SK-N-SH (cell line): ENCODE results near the gene STAB1. TPM values are rescaled to one million over a fixed set of nuclear protein-coding genes. Genes with fewer than 3 reads are reported as not detected.

Experiments
- CTCF ChIA-PET: fragments of 300-600, 350-600 bp; formaldehyde crosslinking; extraction: SDS; loops from one replicate; lab custom pipeline; 2021; lab: Yijun Ruan, JAX
- POLR2A ChIA-PET: fragments of 350-600 bp; sonication (Branson Sonifier 250); formaldehyde crosslinking; extraction: SDS; loops from one replicate; lab custom pipeline; 2020; ENCODE audit warnings: antibody characterized with exemption, inconsistent platforms; lab: Yijun Ruan, JAX
- DNase-seq: peaks from one replicate; pipeline ENCODE4 v3.0.0; 2012
- H2AFZ ChIP-seq: fragments of 200-600 bp; sonication (generic); 2 replicates; pipeline ENCODE4 v1.8.1; 2016; ENCODE audit warnings: antibody characterized with exemption, mild to moderate bottlenecking, low read depth
- H3F3A ChIP-seq: fragments of 200-600 bp; sonication (generic); replicated peaks from 2 replicates; pipeline ENCODE3; 2016; ENCODE audit warnings: antibody characterized with exemption, mild to moderate bottlenecking; ENCODE audit not compliant: insufficient read depth
- H3K27ac ChIP-seq, 2 experiments: fragments of 200-500 bp in 1 of 2; fragments of 200-600 bp in 1 of 2; sonication (Bioruptor generic) in 1 of 2; sonication (generic), shearing (Covaris generic) in 1 of 2; 2 replicates each; pipeline versions ENCODE4 v1.5.1 to v1.6.1; 2014 to 2016; ENCODE audit warnings: low read depth in 2 of 2, inconsistent platforms in 1 of 2, low read length in 1 of 2, mild to moderate bottlenecking in 1 of 2, mixed read lengths in 1 of 2
- H3K27me3 ChIP-seq: fragments of 200-600 bp; sonication (generic), shearing (Covaris generic); 2 replicates; pipeline ENCODE4 v1.6.1; 2016; ENCODE audit warnings: mixed run types; ENCODE audit not compliant: insufficient read depth
- H3K36me3 ChIP-seq, 2 experiments: fragments of 200-500 bp in 1 of 2; fragments of 200-600 bp in 1 of 2; sonication (Bioruptor generic) in 1 of 2; sonication (generic) in 1 of 2; replicated peaks in 1 of 2; 2 replicates each; pipeline versions ENCODE3 to v1.5.1; 2014 to 2016; ENCODE audit warnings: low read length in 1 of 2, mild to moderate bottlenecking in 1 of 2; ENCODE audit not compliant: insufficient read depth in 2 of 2, control insufficient read depth in 1 of 2
- H3K4me1 ChIP-seq, 2 experiments: fragments of 200-500 bp in 1 of 2; fragments of 200-600 bp in 1 of 2; sonication (Bioruptor generic) in 1 of 2; sonication (generic), shearing (Covaris generic) in 1 of 2; 2 replicates each; pipeline versions ENCODE4 v1.5.1 to v1.6.1; 2014 to 2016; ENCODE audit warnings: low read depth in 1 of 2, low read length in 1 of 2, mixed run types in 1 of 2; ENCODE audit not compliant: insufficient read depth in 2 of 2, control insufficient read depth in 1 of 2
- H3K4me2 ChIP-seq: fragments of 200-600 bp; sonication (generic), shearing (Covaris generic); 2 replicates; pipeline ENCODE4 v1.6.1; 2017; ENCODE audit warnings: mixed run types
- H3K4me3 ChIP-seq, 2 experiments: fragments of 200-500 bp in 1 of 2; fragments of 200-600 bp in 1 of 2; sonication (Bioruptor generic) in 1 of 2; sonication (generic), shearing (Covaris generic) in 1 of 2; 2 replicates each; pipeline versions ENCODE4 v1.5.1 to v1.8.1; 2014 to 2016; ENCODE audit warnings: low read depth in 2 of 2, inconsistent platforms in 1 of 2, low read length in 1 of 2, mild to moderate bottlenecking in 1 of 2, mixed read lengths in 1 of 2, moderate library complexity in 1 of 2
- H3K79me2 ChIP-seq: fragments of 200-600 bp; sonication (generic); 2 replicates; pipeline ENCODE4 v1.8.1; 2017; ENCODE audit warnings: mild to moderate bottlenecking; ENCODE audit not compliant: insufficient read depth
- H3K9ac ChIP-seq: fragments of 200-600 bp; sonication (generic); 2 replicates; pipeline ENCODE4 v1.6.1; 2017; ENCODE audit warnings: mixed run types
- H3K9me2 ChIP-seq: fragments of 200-600 bp; sonication (generic); 2 replicates; pipeline ENCODE4 v1.6.1; 2017; ENCODE audit warnings: mixed run types
- H3K9me3 ChIP-seq: fragments of 200-600 bp; sonication (generic); 2 replicates; pipeline ENCODE4 v1.6.1; 2017; ENCODE audit warnings: mixed run types, mild to moderate bottlenecking, moderate library complexity
- H4K20me1 ChIP-seq: fragments of 200-600 bp; sonication (generic); 2 replicates; pipeline ENCODE4 v1.6.1; 2017; ENCODE audit warnings: mild to moderate bottlenecking, mixed run types; ENCODE audit not compliant: insufficient read depth
- CHD2 ChIP-seq: fragments of 150-350 bp; IDR thresholded peaks from 2 replicates; pipeline ENCODE4 v1.6.1; 2018; ENCODE audit warnings: low read length; ENCODE audit not compliant: partially characterized antibody
- ELF1 ChIP-seq: IDR thresholded peaks from 2 replicates; pipeline ENCODE4 v1.4.0; 2012
- FOSL2 ChIP-seq: IDR thresholded peaks from 2 replicates; pipeline ENCODE4 v1.4.0; 2012; ENCODE audit warnings: low read depth, mild to moderate bottlenecking, moderate library complexity, borderline replicate concordance
- GABPA ChIP-seq: IDR thresholded peaks from 2 replicates; pipeline ENCODE4 v1.4.0; 2012; ENCODE audit warnings: low read depth, mild to moderate bottlenecking
- GATA2 ChIP-seq: sonication (generic); formaldehyde crosslinking; IDR thresholded peaks from 2 replicates; pipeline ENCODE4 v1.5.0; 2020; ENCODE audit warnings: mild to moderate bottlenecking, missing genetic modification reagents
- POLR2AphosphoS5 ChIP-seq: IDR thresholded peaks from 2 replicates; pipeline ENCODE4 v1.6.1; 2012; ENCODE audit warnings: low read depth, low read length
- RAD21 ChIP-seq: IDR thresholded peaks from 2 replicates; pipeline ENCODE4 v1.6.1; 2012; ENCODE audit warnings: mild to moderate bottlenecking, low read length
- REST ChIP-seq: IDR thresholded peaks from 2 replicates; pipeline ENCODE4 v1.6.1; 2012; ENCODE audit warnings: mild to moderate bottlenecking, low read depth, low read length, moderate library complexity
- RFX5 ChIP-seq: IDR thresholded peaks from 2 replicates; pipeline ENCODE4 v1.6.1; 2012; ENCODE audit warnings: mild to moderate bottlenecking, improper control_type of control experiment, low read length
- RXRA ChIP-seq: IDR thresholded peaks from 2 replicates; pipeline ENCODE4 v1.4.0; 2012; ENCODE audit warnings: low read depth, mild to moderate bottlenecking, borderline replicate concordance
- SMC3 ChIP-seq: IDR thresholded peaks from 2 replicates; pipeline ENCODE4 v1.6.1; 2012; ENCODE audit warnings: low read depth, low read length, improper control_type of control experiment
- TAF1 ChIP-seq: IDR thresholded peaks from 2 replicates; pipeline ENCODE4 v1.6.1; 2012; ENCODE audit warnings: low read depth, mild to moderate bottlenecking, low read length, moderate library complexity, borderline replicate concordance
- TCF12 ChIP-seq: IDR thresholded peaks from 2 replicates; pipeline ENCODE4 v1.4.0; 2012
- TEAD4 ChIP-seq: IDR thresholded peaks from 2 replicates; pipeline ENCODE4 v1.4.0; 2012; ENCODE audit warnings: mild to moderate bottlenecking, borderline replicate concordance; ENCODE audit not compliant: insufficient read depth
- YY1 ChIP-seq: IDR thresholded peaks from 2 replicates; pipeline ENCODE4 v1.4.0; 2012; ENCODE audit warnings: low read depth, mild to moderate bottlenecking
- WGBS: methylation state at CpG from one replicate; pipeline ENCODE4 v1.1.6; 2017; ENCODE audit warnings: low lambda C conversion rate; 5-methylcytosine and 5-hydroxymethylcytosine counted together
- polyA plus RNA-seq, 3 experiments: library from polyadenylated mRNA; depleted of rRNA; stranded (reverse); fragments of >200 nt; gene quantifications; 2 replicates each; pipeline ENCODE4 v1.2.3, GENCODE V29; 2012
- TF ChIP-seq, protein P1 (sequence below): IDR thresholded peaks from 2 replicates; pipeline ENCODE4 v1.4.0; 2012; ENCODE audit warnings: low read depth, borderline replicate concordance
- TF ChIP-seq, protein P2 (sequence below): IDR thresholded peaks from 2 replicates; pipeline ENCODE4 v1.4.0; 2012; ENCODE audit warnings: low read depth
- TF ChIP-seq, protein P3 (sequence below): fragments of 150-350 bp; IDR thresholded peaks from 2 replicates; pipeline ENCODE4 v1.6.1; 2017; ENCODE audit warnings: antibody characterized with exemption, low read length, low read depth, borderline replicate concordance

Gene STAB1
- polyA plus RNA-seq, 1 of the 3 experiments (the other 2 are of a cell fraction) = 0.05 TPM

GRCh38 chr3:52487050-52487787 lies 7.9 kb upstream of the STAB1 start:
- no peak overlapping the region for H3K4me2 ChIP-seq
- no peaks in the 10 kb centered on the region for H3F3A ChIP-seq
- no peaks in the 10 kb centered on the region for H3K9me2 ChIP-seq
- H3K4me1 ChIP-seq = peaks cover 3 to 24% of the 10 kb centered on the region in 2 experiments; a peak in 2 of 4 replicates
- H3K9ac ChIP-seq = no peak overlapping the region
- DNase-seq = no peak
- H3K36me3 ChIP-seq = peaks cover 18 to 59% of the 10 kb centered on the region in 2 experiments
- H3K27ac ChIP-seq = no peak overlapping the region
- CTCF ChIA-PET = no interaction called here
- no peaks in the 10 kb centered on the region for H4K20me1 ChIP-seq
- POLR2A ChIA-PET = no interaction called here
- no peaks in the 10 kb centered on the region for H3K9me3 ChIP-seq
- TF ChIP-seq YY1 (no peak), RAD21 (no peak), TCF12 (no peak), SMC3 (no peak), GATA2 (no peak), POLR2AphosphoS5 (no peak), RXRA (no peak), TAF1 (no peak), CHD2 (no peak), RFX5 (no peak), GABPA (no peak), ELF1 (no peak), TEAD4 (no peak), FOSL2 (no peak), REST (no peak)
- TF ChIP-seq, protein P1, sequence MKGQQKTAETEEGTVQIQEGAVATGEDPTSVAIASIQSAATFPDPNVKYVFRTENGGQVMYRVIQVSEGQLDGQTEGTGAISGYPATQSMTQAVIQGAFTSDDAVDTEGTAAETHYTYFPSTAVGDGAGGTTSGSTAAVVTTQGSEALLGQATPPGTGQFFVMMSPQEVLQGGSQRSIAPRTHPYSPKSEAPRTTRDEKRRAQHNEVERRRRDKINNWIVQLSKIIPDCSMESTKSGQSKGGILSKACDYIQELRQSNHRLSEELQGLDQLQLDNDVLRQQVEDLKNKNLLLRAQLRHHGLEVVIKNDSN = no peak
- TF ChIP-seq, protein P2, sequence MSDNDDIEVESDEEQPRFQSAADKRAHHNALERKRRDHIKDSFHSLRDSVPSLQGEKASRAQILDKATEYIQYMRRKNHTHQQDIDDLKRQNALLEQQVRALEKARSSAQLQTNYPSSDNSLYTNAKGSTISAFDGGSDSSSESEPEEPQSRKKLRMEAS = no peak
- TF ChIP-seq, protein P3, sequence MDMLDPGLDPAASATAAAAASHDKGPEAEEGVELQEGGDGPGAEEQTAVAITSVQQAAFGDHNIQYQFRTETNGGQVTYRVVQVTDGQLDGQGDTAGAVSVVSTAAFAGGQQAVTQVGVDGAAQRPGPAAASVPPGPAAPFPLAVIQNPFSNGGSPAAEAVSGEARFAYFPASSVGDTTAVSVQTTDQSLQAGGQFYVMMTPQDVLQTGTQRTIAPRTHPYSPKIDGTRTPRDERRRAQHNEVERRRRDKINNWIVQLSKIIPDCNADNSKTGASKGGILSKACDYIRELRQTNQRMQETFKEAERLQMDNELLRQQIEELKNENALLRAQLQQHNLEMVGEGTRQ = no peak
- H3K27me3 ChIP-seq = no peaks in the 10 kb centered on the region
- WGBS = 96% methylated on average over 27 of the region's 31 CpGs
- no peak overlapping the region for H3K4me3 ChIP-seq
- H2AFZ ChIP-seq = no peak overlapping the region
- no peaks in the 10 kb centered on the region for H3K79me2 ChIP-seq
